Activated CD8-positive, alpha-beta memory T cell treated with anti-CD3 and anti-CD28 coated beads, Interleukin-2, amount 50 U/mL, for 48 hours (primary cell): ENCODE data around the gene GAL3ST3.
A peak's percentile ranks its signal among the peaks of the same experiment; 100 is the strongest.

Source experiments
- DNase-seq: peaks from one replicate; pipeline ENCODE4 v3.0.0-alpha.2; 2020

Gene GAL3ST3

DNA sequence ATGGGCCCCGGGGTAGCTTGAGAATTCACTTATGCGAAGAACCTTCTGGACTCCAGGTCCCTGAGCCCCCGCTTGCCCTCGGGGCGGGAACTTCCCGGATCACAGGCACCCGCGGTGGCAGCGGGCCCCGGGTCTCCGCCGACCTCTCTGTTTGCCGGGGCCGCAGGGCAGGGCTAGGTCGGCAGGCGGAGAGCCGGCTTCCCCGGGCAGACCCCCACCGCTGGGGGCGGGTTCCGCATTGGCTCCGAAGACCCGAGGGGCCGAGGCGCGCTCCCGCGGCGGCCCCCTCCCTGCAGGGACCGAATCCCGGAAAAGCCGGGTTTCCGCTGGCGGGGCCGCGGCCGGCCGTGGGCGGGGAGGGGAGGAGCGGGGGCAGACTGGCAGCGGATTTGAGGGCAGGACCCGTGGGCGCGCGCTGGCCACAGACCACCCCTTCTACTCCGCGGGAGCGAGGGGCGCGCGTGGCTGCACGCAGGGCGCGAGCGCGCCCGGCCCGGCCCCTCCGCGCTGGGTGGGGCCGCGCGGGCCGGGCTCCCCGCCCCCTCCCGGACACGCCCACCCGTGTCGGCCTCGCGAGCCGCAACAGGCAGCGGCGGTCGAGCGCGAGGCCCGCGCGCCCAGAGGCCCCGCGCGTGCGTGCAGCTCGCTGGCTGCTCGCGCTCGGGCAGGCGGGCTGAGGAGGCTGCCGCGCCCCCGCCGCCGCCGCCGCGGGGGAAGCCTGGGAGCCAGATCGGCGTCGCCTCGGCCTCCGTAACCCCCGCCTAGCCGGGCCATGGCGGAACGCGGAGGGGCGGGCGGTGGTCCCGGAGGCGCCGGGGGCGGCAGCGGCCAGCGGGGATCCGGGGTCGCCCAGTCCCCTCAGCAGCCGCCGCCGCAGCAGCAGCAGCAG is 21.0 kb upstream of the GAL3ST3 start, which contains the start of gene PACS1:
Gene PACS1, plus strand, starts transcription at position 558 of the 889 bp plus-strand sequence. Its CDS starts 215 bp downstream, at position 773.
- DNase-seq, result peak; percentile 89

DNA sequence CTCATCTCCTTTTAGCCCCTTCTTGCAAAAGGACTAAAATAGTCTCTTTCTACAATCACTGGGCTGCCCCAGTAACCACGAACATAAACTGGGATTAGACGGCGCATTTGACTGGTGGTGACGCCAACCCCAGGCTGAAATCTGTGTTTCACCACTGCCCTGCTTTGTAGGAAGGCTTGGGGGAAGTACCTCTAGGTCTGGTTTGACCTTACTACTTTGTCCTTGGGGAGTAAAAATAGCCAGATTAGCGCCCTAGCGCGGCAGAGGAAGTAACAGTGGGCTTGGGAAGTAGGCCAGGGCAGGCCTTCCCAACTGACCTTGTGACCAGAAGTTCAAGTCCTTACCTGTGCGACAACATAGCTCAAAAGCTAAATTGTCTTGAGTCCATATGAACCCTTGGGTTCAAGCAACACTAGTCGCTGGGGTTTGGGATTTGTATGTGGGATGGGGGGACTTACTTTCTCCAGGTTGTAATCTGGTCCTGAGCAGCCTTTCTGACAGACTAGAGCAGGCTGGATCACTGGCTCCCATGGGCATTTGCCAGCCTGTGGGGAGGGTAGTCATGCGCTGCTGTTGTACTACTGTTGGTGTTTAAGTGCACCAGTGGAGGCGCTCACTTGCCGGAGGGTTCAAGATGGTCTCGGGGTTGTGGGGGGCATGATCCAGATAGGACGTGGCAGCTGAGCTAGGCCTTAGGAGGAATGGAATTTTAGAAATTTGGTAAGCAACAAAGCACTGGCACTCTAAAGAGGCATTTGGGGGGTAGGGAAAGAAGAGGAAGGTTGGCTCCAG is 20.2 kb upstream of the GAL3ST3 start:
- no peak for DNase-seq

DNA sequence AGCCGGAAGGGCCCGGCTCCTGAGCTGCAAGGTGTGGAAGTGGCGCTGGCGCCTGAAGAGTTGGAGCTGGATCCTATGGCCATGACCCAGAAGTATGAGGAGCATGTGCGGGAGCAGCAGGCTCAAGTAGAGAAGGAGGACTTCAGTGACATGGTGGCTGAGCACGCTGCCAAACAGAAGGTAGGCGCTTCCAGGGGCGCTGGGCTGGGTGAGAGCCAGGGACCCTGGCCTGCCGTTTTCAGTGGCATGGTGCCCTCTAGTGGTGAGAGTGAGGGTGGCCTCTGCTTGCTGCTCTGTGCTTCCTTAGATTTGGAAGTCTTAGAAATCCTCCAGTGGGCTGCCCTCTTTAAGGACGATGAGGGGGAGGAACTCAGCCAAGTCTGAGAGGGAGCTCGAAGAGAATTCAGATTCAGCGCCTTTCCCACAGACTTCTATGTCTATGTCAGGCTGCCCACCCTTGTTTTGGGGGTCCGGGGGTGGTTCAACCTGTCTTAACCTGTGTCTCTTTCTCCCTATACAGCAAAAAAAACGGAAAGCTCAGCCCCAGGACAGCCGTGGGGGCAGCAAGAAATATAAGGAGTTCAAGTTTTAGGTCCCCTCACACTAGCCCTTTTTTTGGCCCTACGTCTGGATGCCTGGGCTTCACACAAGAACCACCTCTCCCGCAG is 19.3 kb upstream of the GAL3ST3 start:
- DNase-seq, result peak; percentile 88

DNA sequence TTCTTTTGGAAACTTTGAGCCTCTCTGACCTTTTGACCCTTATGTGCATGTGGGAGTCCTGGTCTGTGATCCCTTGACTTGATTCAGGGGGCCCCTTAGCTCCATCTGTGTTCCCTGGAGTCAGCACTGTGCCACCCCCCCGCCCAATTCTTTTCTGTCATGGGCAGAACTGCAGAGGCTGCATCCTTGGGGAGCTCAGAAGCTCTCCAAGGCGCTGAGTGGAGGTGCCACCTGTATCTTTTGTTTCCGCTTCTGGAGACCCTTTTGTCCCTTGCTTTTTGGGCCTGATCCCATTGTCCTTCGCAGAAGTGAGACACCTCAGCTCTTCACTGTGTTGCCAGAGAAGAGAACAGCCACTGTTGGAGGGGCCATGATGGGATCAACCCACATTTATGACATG is 18.7 kb upstream of the GAL3ST3 start:
- DNase-seq, result no peak

DNA sequence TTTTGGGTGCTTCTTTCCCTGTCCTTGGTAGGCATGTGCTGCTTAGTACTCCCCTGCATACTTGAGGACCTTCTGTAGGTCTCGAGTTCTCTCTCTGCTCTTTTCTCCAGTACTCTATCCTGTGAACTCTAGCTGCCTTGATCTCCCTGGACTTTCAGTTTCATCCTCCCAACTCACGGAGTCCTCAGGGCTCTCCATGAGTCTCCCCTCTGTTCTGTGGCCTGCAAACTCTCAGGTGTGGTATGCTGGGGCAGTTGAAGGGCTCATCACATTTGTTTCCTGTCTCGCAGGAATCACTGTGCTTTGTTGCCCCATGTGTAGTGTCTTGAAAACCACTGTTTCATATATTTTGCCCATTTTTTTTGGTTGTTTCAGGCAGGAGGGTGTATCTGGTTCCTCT is 17.8 kb upstream of the GAL3ST3 start:
- no peak for DNase-seq

DNA sequence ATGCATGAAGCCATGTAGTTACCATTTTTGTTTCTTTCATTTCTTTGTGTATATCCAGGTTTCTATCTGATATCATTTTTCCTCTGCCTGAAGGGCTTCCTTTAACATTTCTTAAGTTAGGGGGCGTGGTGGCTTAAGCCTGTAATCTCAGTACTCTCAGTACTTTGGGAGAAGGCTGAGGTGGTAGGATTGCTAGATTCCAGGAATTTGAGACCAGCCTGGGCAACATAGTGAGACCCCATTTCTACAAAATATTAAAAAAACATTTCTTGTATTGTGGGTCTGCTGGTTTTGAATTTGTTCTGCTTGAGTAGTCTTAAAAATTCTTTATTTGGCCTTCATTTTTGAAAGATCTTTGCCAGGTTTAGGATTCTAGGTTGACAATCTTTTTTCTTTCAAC is 15.6 kb upstream of the GAL3ST3 start:
- DNase-seq, result no peak

DNA sequence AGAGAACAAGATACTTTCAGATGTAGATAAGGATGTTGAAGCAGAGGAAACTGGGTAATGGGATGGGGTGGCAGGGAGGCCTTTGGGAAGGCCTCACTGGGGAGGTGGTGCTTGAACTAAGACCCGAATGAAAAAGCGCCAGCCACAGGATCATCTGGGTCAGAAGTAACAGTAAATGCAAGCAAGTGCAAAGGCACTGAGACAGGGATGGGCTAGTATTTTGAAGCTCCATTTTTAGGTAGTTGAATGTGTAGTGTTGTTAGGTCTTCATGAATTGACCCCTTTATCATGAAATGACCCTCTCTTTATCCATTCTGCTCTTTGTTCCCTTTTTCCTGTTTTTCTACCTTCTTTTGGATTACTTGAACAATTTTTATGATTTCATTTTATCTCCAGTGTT is 14.9 kb upstream of the GAL3ST3 start:
- DNase-seq, result no peak

DNA sequence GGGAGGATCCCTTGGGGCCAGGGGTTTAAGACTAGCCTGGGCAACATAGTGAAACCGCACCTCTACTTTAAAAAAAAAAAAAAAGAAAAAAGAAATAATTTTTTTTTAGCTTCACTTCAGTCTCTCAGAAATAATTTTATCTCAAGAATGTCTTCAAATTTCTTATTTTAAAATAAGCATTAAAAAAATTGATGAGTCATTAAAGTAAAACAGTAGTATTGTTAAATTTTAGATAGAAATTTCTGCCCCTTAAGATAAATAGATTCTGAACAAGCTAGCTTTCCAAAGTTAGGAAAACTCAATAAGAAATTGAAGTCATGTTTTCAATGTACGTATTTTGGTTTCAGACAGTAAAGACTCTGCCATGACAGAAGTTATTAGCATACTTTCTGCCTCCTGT is 13.4 kb upstream of the GAL3ST3 start:
- no peak for DNase-seq

DNA sequence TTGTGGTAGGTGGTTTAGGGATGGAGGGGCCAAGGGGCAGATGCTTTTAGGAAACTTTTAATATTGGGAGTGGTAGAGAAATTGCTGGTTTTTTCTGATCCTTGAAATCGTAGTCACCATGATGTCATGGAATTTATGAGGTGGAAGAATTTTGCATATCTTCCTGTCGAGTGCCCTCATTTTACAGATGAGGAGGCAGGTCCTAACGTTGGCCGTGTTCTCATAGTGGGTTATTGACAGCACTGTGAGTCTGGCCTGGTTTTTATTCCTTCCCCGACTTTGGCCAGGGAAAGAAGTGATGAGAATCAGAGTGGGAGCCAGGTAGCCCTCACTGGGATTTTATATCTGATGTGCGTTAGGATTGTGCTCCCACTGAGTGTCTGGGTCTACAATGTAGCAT is 12.3 kb upstream of the GAL3ST3 start:
- no peak for DNase-seq

DNA sequence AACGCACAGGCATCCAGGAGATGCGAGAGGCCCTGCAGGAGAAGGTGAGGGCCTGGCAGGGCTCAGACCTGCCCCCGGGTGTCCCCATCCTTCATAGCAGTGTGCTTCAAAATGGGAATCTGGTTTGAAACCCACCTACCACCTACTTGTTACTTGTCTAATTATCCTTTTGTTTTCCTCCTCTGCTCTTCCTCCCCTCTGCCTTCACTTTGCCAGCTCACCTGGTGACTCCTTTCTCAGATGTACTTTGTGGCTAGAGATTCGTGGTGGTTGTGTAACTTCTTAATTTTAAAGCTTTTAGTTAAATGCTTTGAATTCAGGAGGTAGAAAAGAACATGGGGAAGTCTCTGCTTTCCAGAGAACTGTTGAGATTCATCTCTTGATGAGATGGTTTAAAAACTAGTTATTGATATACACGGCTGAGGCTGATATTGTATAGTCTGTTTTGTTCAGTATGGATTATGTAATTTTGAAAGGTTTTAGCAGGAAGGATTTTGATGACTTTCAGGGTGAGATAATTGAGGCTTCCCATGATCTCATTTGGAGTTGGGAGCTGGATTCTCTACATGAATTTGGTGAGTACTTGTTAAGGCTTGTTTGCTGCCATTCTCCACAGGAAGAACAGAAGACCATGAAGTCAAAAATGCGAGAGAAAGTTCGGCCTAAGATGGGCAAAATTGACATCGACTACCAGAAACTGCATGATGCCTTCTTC is 11.2 kb upstream of the GAL3ST3 start:
- no peak for DNase-seq

DNA sequence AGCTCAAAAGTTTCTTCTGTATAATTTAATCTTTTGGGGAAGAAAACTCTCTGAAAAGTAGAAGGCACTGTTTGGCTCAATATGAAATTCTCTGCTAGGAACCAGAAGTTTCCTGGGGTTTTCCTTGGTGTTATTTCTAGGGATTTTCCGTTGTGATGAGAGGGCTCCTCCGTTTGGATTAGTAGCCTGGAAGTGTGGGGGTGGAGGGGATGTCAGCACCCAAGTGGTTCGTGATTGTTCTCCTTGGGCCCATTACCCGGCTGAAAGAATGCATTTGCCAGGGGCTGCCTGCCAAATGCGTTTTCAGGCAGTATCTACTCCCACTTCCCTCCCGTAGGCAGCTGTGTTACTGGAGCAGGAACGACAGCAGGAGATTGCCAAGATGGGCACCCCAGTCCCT is 7.5 kb upstream of the GAL3ST3 start:
- DNase-seq, result no peak

DNA sequence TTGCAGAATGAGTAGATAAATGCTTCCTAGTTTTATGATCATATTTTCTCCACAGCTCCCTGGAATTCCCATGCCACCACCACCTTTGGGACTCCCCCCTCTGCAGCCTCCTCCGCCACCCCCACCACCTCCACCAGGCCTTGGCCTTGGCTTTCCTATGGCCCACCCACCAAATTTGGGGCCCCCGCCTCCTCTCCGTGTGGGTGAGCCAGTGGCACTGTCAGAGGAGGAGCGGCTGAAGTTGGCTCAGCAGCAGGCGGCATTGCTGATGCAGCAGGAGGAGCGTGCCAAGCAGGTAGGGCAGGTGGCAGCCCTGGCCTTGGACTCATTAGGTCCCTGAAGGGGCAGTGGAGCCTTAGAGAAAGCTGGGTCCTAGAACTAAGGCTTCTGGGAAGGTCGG is 6.1 kb upstream of the GAL3ST3 start:
- DNase-seq, result no peak

DNA sequence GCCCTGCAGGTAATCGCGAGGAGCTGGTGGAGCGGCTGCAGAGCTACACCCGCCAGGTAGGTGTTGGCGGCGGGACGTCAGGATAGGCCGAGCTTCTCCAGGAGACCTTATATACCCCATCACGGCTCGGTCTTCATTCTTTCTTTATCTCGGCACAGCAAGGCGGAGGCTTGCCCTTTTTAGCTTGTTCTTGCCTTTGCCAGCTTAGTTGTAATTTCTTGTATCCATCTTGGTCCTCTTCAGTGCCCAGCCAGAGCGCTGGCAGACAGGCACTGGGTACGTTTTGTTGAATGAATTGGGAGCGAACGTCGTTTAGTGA is 3.7 kb upstream of the GAL3ST3 start:
- DNase-seq, result no peak

DNA sequence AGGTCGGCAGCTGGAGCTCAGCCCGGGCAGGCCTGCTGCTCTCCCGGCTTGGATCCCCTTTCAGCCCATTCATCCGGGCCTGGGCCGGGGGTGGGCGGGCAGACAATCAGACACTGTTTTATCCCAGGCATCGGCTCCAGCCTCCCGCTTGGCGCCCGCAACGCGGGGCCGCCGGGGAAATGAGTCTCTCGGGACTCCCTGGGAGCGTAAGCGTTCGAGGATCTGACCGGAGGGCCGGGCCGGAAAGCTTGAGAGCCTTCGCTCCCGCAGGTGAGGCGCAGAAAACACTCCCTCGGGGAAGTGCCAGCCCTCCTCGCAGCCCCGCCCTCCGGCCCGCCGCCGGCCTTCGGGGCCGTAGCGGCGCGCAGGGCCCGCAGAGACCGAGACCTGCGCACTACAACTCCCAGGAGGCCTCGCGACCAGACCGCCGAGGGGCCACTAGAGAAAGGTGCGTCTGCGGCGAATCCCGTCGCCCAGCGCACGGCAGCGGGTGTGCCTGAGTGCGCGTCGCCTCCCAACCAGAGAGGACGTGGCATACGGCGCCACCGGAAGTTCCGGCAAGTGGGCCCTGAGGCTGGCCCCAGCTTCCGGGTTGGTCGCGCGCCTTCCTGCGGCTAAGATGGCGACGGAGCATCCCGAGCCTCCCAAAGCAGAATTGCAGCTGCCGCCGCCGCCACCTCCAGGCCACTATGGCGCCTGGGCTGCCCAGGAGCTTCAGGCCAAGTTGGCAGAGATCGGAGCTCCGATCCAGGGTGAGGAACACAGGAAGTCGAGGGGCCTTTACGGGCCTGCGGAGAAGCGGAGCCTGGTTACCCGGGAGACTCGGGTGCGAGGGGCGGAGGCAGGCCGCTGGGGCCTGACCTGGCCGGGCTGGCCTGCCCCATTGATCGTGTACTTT is 3.1 kb upstream of the GAL3ST3 start, which contains the start of gene SF3B2:
Gene SF3B2, plus strand, starts transcription at position 599 of the 898 bp plus-strand sequence. Its CDS starts 21 bp downstream, at position 620.
- DNase-seq, result peak; percentile 96

DNA sequence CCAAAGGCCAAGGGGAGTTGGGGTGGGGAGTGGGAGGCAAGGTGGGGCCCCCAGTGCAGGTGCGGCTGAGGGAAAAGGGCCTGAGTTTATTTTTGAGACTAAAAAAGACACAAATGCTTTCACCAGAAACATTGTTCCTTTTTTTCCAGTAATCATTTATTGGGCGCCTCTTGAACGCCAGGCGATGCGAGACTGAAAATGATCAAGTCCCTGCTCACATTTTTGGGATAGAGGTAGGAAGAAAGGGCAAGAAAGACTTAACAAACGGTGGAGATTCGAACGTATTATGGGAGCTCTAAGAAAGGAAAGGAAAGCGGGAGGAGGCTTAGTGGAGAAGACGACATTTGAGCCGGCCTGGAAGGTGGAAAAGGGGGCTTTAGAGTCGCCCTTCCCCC is 2.4 kb upstream of the GAL3ST3 start:
- no peak for DNase-seq

DNA sequence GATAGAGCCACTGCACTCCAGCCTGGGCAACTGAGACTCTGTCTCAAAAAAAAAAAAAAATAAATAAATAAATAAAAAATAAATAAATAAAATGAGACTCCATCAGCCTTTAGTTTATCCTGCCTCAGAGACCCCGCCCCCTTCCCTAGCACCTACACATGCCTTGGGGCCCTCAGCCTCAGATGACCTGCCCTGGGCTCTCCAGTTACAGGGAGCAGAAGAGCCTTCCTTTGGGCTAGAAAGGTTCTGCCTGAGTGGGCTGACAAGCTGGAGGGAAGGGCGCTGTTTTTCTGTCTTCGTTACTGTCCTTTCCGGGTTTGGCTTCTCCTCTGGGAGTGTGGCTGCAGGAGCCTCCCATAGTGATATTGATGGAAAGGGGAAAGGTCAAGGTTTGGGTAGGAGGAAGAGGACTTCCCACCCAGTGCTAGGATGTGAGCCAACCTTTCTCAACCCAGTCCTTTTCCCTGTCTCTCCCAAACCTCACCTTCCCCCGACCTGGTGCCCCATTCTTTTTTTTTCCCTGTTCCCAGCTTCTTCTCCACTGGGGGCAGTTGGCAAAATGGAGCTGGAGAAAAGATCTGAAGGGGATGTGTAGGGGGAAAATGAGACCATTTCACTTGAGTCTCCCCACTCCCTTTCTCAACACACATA is 1.7 kb upstream of the GAL3ST3 start:
- no peak for DNase-seq

DNA sequence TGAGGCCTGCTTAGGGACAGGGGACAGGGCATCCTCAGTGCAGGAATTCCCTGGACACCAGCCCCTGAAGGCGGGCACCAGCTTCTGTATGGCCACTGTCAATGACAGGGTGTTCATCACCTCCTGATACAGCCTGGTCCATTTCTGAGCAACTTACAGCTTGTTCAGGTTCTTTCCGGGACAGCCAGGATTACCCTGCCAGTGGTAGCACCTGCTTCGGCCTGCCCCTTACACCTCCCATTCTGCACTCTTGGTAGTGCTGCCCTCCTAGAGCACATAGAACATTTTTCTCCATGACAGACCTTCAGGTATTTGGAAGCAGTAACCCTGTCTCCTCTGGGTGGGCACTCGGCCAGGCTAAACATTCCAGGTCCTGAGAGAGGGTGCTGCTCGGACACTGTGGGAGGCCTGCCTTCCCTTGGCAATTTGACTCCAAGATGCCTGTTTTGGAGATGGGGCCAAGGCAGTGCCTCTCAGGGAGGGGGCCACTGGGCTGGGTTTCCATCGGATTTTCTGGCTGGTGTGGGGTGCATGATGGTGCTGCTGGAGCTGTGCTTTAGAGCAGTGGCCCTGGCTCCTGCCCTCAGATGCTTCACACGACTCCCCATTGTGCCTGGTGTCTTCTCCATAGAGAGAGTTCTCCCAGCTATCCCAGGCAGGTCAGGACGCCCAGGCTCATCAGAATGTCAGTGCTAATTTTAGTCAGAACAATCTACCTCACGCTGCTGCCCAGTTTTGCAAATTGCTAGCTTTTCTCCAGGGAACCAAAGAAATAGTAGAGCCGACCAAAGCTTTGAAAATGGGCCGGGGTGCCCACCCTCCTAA is 1.2 kb downstream of the GAL3ST3 start:
- no peak for DNase-seq

DNA sequence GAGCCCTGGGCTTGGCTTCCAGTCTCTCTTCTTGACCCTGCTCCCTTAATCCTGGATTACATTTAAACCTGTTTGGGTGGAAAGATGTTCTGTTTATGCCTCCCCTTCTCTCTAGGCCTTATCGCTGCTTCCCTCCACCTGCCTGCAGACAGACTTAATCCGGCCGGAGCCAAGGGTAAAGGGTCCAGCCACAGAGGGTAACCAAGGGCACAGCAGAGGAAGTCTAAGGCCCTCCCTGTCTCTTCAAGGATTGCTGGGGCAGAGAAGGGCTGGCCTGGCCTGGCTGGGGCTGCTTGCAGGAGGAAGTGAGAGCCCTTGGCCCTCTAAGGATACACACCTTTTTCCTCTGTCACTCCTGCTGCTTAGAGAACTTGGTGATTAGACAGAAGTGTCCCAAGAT is 2.1 kb downstream of the GAL3ST3 start:
- DNase-seq, result no peak

DNA sequence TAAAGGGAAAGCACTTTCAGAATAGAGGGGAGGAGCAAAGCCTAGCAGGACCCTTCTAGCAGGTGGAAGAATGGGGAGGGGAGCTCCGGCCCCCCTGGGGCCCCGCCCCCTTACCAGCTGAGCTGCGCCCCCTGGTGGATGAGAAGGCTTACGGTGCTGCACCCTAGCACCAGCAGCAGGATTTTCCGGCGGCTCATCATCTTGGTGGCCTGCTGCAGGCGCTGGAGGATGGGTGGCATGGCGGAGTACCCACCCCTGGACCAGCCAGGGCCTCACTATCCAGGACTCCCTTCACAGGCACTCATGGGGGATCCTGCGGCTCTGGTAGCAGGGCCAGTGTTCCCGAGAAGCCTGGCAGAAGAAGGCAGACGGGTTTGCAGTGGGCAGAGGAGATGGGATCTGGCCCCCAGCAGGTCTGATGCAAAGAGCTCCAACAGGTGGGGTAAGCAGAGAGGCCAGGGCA is 3.8 kb downstream of the GAL3ST3 start:
- DNase-seq, result peak; percentile 95

DNA sequence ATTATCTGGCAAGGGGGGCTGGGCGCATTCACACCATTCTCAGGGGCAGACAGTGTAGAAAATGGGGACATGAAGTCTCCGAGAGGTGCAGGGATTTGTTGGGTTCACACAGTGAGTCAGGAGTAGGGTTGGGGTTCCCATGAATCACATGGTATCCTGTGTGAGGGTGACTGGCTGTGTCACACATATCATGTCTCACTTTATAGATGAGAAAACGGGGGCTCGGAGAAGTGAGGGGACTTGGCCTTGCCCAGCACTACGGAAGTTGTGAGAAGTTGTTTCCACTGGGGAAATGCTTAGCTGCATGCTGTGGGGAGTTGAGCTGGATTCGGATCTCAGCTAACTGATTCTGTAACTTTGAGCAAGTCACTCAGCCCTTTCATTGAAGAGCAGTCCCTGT is 4.2 kb downstream of the GAL3ST3 start:
- no peak for DNase-seq
